ENCODE data around the gene FHAD1. TPM values are rescaled to one million over a fixed set of nuclear protein-coding genes. Genes with fewer than 3 reads are reported as not detected.

The FHAD1 gene
- total and polyA plus RNA-seq, 2 of the 13 experiments (the other 11 are each of a cell fraction or from before 2014, with no cell fraction given): not detected

DNA sequence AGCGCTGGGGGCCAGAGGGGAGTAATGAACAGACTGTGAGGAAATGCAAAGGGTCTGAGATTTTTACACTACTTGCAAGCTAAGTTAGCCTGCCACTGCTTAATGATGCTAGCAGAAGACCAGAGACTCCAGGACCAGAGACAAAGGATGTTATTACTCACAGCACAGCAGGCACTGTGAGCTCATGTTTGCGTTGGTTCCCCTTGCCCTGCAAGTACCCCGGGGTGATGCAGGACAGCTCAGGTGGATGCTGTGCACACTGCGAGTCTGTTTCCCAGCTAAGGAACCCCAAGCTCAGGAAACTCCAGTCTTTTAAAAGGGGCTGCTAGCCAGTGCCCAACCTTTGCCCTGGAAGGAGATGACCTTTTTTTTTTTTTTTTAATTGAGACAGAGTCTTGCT is 1.2 kb downstream of the FHAD1 start:
- no peak overlapping the region for H3K9ac ChIP-seq (ENCODE audit: insufficient read depth, low read depth, low read length)
- H2AFZ ChIP-seq (ENCODE audit: low read length): no peak overlapping the region
- H3K36me3 ChIP-seq (replicated peaks in 1 of 2; ENCODE audit: control insufficient read depth in 1 of 2, insufficient read depth in 2 of 2, low read length in 2 of 2): no peaks in the 10 kb centered on the region
- intact Hi-C loops (cut with micrococcal nuclease; ENCODE audit: unreplicated experiment): no loop called here
- TF ChIP-seq ZNF768 (CRISPR knock-in tag; IDR thresholded peaks at IDR 0.05): peak; percentile 77
- TF ChIP-seq CC2D1A (CRISPR knock-in tag; IDR thresholded peaks at IDR 0.05): no peak
- FAIRE-seq (no peak), DNase-seq (ENCODE audit: low spot score) (no peak), ATAC-seq (no peak)
- no TSS peak for BruUV-seq (replicated peaks)
- peaks cover 3 to 59% of the 10 kb centered on the region in 2 experiments; a peak in 4 of 5 replicates for H3K27me3 ChIP-seq (ENCODE audit: control insufficient read depth in 1 of 2, insufficient read depth in 2 of 2, low read length in 2 of 2)
- no peak overlapping the region for H3K4me2 ChIP-seq (ENCODE audit: low read depth, low read length)
- H4K20me1 ChIP-seq (ENCODE audit: insufficient read depth, low read length): no peaks in the 10 kb centered on the region
- 70% methylated on average over 2 of the region's 4 CpGs for WGBS (ENCODE audit: low lambda C conversion rate)
- peaks cover 14% of the 10 kb centered on the region for H3K4me1 ChIP-seq (ENCODE audit: insufficient read depth, low read length)
- H3K79me2 ChIP-seq (ENCODE audit: insufficient read depth, low read length): no peaks in the 10 kb centered on the region
- ChIA-PET POLR2A (no interaction called here), CTCF (ENCODE audit: low intra/inter-chr PET ratio, low total read pairs) (no interaction called here)
- H3K4me3 ChIP-seq (replicated peaks in 1 of 3; ENCODE audit: insufficient read depth in 1 of 3, low read depth in 2 of 3, low read length in 3 of 3): no peak overlapping the region
- H3K9me3 ChIP-seq (ENCODE audit: low read length): no peaks in the 10 kb centered on the region
- in situ Hi-C loops (cut with HindIII; ENCODE audit: extremely low pct_ligation_motif_present, low pct_unique_long_range_greater_than_20kb): no loop called here
- no peak overlapping the region for H3K27ac ChIP-seq (ENCODE audit: extremely low read length, insufficient read depth, low read length)

DNA sequence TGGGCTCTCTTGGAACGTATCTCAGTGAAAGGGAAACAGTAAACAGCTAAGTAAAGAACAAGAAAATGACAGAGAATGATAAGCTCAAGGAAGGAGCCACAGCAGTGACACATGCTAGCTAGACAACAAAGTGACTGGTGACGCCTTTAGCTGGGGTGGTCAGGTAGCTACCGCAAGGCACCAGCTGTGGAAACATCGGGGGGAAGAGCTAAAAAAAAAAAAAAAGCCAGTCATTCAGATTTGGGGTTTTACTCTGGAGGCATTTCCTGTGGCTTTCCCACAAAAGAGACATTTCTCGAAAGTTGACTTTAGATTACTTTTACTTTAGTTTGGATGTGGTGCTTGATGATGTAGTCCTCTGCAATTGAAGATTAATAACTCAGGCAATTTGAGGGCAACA is 2.1 kb downstream of the FHAD1 start:
- Histone ChIP-seq H3K36me3 (replicated peaks in 1 of 2; ENCODE audit: control insufficient read depth in 1 of 2, insufficient read depth in 2 of 2, low read length in 2 of 2) (no peaks in the 10 kb centered on the region), H3K9me3 (ENCODE audit: low read length) (no peaks in the 10 kb centered on the region), H3K9ac (ENCODE audit: insufficient read depth, low read depth, low read length) (no peak overlapping the region), H3K4me1 (ENCODE audit: insufficient read depth, low read length) (peaks cover 14% of the 10 kb centered on the region), H3K27ac (ENCODE audit: extremely low read length, insufficient read depth, low read length) (no peak overlapping the region), H3K27me3 (ENCODE audit: control insufficient read depth in 1 of 2, insufficient read depth in 2 of 2, low read length in 2 of 2) (peaks cover 1 to 57% of the 10 kb centered on the region in 2 experiments; a peak in 3 of 5 replicates), H3K4me2 (ENCODE audit: low read depth, low read length) (no peak overlapping the region), H2AFZ (ENCODE audit: low read length) (no peak overlapping the region), H3K79me2 (ENCODE audit: insufficient read depth, low read length) (no peaks in the 10 kb centered on the region), H3K4me3 (replicated peaks in 1 of 3; ENCODE audit: insufficient read depth in 1 of 3, low read depth in 2 of 3, low read length in 3 of 3) (no peak overlapping the region), H4K20me1 (ENCODE audit: insufficient read depth, low read length) (no peaks in the 10 kb centered on the region)
- DNase-seq (ENCODE audit: low spot score): no peak
- BruUV-seq (replicated peaks): no TSS peak
- TF ChIP-seq, protein P1, sequence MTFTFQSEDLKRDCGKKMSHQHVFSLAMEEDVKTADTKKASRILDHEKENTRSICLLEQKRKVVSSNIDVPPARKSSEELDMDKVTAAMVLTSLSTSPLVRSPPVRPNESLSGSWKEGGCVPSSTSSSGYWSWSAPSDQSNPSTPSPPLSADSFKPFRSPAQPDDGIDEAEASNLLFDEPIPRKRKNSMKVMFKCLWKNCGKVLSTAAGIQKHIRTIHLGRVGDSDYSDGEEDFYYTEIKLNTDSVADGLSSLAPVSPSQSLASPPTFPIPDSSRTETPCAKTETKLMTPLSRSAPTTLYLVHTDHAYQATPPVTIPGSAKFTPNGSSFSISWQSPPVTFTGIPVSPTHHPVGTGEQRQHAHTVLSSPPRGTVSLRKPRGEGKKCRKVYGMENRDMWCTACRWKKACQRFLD (CRISPR knock-in tag; IDR thresholded peaks at IDR 0.05; ENCODE audit: borderline replicate concordance): no peak
- TF ChIP-seq ZFP82 (CRISPR knock-in tag; IDR thresholded peaks at IDR 0.05; ENCODE audit: borderline replicate concordance): no peak
- no peak for TF ChIP-seq CREM (IDR thresholded peaks at IDR 0.05)
- no peak for TF ChIP-seq CREM (CRISPR knock-in tag; IDR thresholded peaks at IDR 0.05)
- TF ChIP-seq, protein P2, sequence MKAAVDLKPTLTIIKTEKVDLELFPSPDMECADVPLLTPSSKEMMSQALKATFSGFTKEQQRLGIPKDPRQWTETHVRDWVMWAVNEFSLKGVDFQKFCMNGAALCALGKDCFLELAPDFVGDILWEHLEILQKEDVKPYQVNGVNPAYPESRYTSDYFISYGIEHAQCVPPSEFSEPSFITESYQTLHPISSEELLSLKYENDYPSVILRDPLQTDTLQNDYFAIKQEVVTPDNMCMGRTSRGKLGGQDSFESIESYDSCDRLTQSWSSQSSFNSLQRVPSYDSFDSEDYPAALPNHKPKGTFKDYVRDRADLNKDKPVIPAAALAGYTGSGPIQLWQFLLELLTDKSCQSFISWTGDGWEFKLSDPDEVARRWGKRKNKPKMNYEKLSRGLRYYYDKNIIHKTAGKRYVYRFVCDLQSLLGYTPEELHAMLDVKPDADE (CRISPR knock-in tag; IDR thresholded peaks at IDR 0.05): no peak
- TF ChIP-seq ZNF180 (CRISPR knock-in tag; IDR thresholded peaks at IDR 0.05; ENCODE audit: borderline replicate concordance, low read depth): no peak
- TF ChIP-seq SP140L (CRISPR knock-in tag; IDR thresholded peaks at IDR 0.05; ENCODE audit: borderline replicate concordance): no peak
- no peak for TF ChIP-seq ZNF382 (CRISPR knock-in tag; IDR thresholded peaks at IDR 0.05; ENCODE audit: borderline replicate concordance)
- TF ChIP-seq, protein P3, sequence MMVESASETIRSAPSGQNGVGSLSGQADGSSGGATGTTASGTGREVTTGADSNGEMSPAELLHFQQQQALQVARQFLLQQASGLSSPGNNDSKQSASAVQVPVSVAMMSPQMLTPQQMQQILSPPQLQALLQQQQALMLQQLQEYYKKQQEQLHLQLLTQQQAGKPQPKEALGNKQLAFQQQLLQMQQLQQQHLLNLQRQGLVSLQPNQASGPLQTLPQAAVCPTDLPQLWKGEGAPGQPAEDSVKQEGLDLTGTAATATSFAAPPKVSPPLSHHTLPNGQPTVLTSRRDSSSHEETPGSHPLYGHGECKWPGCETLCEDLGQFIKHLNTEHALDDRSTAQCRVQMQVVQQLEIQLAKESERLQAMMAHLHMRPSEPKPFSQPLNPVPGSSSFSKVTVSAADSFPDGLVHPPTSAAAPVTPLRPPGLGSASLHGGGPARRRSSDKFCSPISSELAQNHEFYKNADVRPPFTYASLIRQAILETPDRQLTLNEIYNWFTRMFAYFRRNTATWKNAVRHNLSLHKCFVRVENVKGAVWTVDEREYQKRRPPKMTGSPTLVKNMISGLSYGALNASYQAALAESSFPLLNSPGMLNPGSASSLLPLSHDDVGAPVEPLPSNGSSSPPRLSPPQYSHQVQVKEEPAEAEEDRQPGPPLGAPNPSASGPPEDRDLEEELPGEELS (CRISPR knock-in tag; IDR thresholded peaks at IDR 0.05): peak; percentile 42; the same call in 1 of the 2 replicates
- no peak for TF ChIP-seq FOXP1 (IDR thresholded peaks at IDR 0.05)
- 0 out of 2 replicates have a peak, but pooled peaks have one; percentile 44 for TF ChIP-seq FOXP1 (CRISPR knock-in tag; IDR thresholded peaks at IDR 0.05)
- in situ Hi-C loops (cut with HindIII; ENCODE audit: extremely low pct_ligation_motif_present, low pct_unique_long_range_greater_than_20kb) (no loop called here), intact Hi-C loops (cut with micrococcal nuclease; ENCODE audit: unreplicated experiment) (no loop called here)
- ATAC-seq: no peak
- no peak for FAIRE-seq
- POLR2A ChIA-PET: no interaction called here
- WGBS (ENCODE audit: low lambda C conversion rate): 23% methylated on average over 5 of the region's 5 CpGs
- CTCF ChIA-PET (ENCODE audit: low intra/inter-chr PET ratio, low total read pairs): no interaction called here

All from HepG2 (cell line).